ENCODE data around the gene PXMP4. TPM values are rescaled to one million over a fixed set of nuclear protein-coding genes. Genes with fewer than 3 reads are reported as not detected.

PXMP4 gene
- total RNA-seq, 2 experiments from 2014 or later, result 13.4 to 19.2 TPM

DNA sequence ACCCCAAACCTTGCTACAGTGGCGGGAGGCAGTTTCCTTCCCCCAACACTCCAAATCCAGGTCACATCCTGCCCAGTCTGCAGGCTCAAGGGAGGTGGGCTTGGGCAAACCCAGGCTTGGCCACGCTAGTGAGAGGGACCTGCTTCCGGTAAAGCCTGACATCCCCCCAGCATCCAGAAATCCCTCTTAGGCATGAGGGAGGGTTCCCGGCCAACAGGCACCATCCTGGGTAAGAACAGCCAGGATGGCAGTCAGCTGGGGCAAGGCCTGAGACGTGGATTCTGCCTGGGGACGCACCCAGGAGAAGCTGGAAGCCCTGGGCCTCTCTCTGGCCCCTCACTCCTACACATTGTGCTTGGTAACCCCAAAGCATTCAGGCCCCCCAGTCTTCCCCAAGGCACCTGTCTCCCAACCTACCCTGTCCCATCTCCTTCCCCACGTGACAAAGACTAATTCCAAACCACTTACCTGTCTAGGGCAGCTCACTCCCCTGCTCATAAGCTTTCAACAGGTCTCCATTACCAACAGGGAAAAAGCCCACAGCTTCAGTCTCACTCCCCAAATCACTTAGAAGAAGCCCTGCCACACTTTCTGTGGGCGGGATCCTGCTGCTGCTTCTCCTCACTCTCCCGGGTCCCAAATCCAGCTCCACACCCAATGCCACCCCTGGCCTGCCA lies 55.9 kb downstream of the PXMP4 start:
- Mint-ChIP-seq H3K36me3 (no peaks in the 10 kb centered on the region), H3K27me3 (no peaks in the 10 kb centered on the region), H3K27ac (peak overlapping the region; percentile 83), H3K9me3 (no peaks in the 10 kb centered on the region), H3K4me1 (peaks cover 25% of the 10 kb centered on the region), H3K4me3 (peak overlapping the region; percentile 83)
- ATAC-seq (ENCODE audit: low read depth) (no peak), DNase-seq (no peak)
- POLR2A ChIA-PET, result interaction anchor here (1.0 to 8.3 kb wide), 14 partner anchors 11 to 448 kb away, joined by 3 to 116 read pairs (median 8); partner anchors contain the start of genes CBFA2T2, CDK5RAP1, E2F1 and EIF2S2

GRCh38 chr20:33663161-33664084 lies 56.7 kb downstream of the PXMP4 start:
- DNase-seq (peak; percentile 93), ATAC-seq (ENCODE audit: low read depth) (peak; percentile 64)
- Mint-ChIP-seq H3K4me1 (peaks cover 26% of the 10 kb centered on the region), H3K9me3 (no peaks in the 10 kb centered on the region), H3K27ac (peak overlapping the region; percentile 83), H3K4me3 (peak overlapping the region; percentile 83), H3K27me3 (no peaks in the 10 kb centered on the region), H3K36me3 (peaks cover 2% of the 10 kb centered on the region)
- POLR2A ChIA-PET, result interaction anchor here (1.0 to 8.3 kb wide), 17 partner anchors 8 to 449 kb away, joined by 3 to 116 read pairs (median 7); partner anchors contain the start of genes CBFA2T2, CDK5RAP1, E2F1 and EIF2S2

DNA sequence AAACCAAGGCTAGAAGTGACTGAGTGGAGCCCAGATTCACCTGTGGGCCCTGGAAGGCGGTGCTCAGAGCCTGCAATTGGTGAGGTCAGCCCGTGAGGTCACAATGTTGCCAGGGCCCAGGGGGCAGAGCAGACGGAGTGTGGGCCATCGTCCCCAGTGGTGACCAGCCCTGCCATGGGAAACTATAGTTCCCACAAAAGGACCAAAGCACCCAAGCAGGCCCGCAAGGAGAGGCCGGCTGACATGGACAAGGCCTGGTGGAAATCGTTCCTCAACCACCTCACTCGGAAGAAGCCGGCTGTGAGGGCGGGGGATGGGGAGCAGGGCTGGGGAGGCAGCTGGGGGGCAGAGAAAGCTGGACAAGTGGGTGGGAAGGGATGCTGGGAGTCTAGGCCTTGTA lies 57.9 kb downstream of the PXMP4 start, which contains the start of gene C20orf144:
C20orf144 (plus strand) TSS at position 156 of the 400 bp plus-strand sequence; CDS start at position 175, 19 bp downstream.
- peak within 1 kb of the TSS; percentile 83 for H3K4me3 Mint-ChIP-seq

GRCh38 chr20:33660685-33661058 lies 59.4 kb downstream of the PXMP4 start:
- no peak overlapping the region for H3K27ac Mint-ChIP-seq
- no peaks in the 10 kb centered on the region for H3K9me3 Mint-ChIP-seq
- no peak for ATAC-seq (ENCODE audit: low read depth)
- POLR2A ChIA-PET, result interaction anchor here (1.3 kb wide), 1 partner anchor 171 kb away, joined by 5 read pairs; the partner anchor contains the start of gene CBFA2T2
- H3K4me1 Mint-ChIP-seq, result peaks cover 18% of the 10 kb centered on the region
- peaks cover 2% of the 10 kb centered on the region for H3K36me3 Mint-ChIP-seq
- no peak for DNase-seq
- no peaks in the 10 kb centered on the region for H3K27me3 Mint-ChIP-seq
- H3K4me3 Mint-ChIP-seq, result no peak overlapping the region

More for the DNA sequence above, 57.9 kb downstream of the PXMP4 start, which contains the start of gene C20orf144:
- POLR2A ChIA-PET, result interaction anchor here (1.5 to 2.3 kb wide), 5 partner anchors 10 to 331 kb away, joined by 4 to 11 read pairs (median 7); partner anchors contain the start of genes CDK5RAP1 and ZNF341
- ATAC-seq (ENCODE audit: low read depth) (no peak), DNase-seq (no peak)
- H3K27ac Mint-ChIP-seq, result peak within 1 kb of the TSS; percentile 79
- H3K4me1 Mint-ChIP-seq, result peaks cover 26% of the 10 kb centered on the region
- peaks cover 2% of the 10 kb centered on the region for H3K36me3 Mint-ChIP-seq
- no peaks in the 10 kb centered on the region for H3K27me3 Mint-ChIP-seq
- no peaks in the 10 kb centered on the region for H3K9me3 Mint-ChIP-seq

- Mint-ChIP-seq H3K27me3 (no peaks in the 10 kb centered on the region), H3K4me3 (no peak overlapping the region), H3K4me1 (peaks cover 15% of the 10 kb centered on the region), H3K9me3 (no peaks in the 10 kb centered on the region), H3K27ac (no peak overlapping the region), H3K36me3 (peaks cover 2% of the 10 kb centered on the region)
- ATAC-seq (ENCODE audit: low read depth), result no peak
- peak; percentile 26 for DNase-seq
- POLR2A ChIA-PET, result interaction anchor here (1.3 kb wide), 1 partner anchor 170 kb away, joined by 5 read pairs; the partner anchor contains the start of gene CBFA2T2
Measured at GRCh38 chr20:33660035-33660684, 60.0 kb downstream of the PXMP4 start.

DNA sequence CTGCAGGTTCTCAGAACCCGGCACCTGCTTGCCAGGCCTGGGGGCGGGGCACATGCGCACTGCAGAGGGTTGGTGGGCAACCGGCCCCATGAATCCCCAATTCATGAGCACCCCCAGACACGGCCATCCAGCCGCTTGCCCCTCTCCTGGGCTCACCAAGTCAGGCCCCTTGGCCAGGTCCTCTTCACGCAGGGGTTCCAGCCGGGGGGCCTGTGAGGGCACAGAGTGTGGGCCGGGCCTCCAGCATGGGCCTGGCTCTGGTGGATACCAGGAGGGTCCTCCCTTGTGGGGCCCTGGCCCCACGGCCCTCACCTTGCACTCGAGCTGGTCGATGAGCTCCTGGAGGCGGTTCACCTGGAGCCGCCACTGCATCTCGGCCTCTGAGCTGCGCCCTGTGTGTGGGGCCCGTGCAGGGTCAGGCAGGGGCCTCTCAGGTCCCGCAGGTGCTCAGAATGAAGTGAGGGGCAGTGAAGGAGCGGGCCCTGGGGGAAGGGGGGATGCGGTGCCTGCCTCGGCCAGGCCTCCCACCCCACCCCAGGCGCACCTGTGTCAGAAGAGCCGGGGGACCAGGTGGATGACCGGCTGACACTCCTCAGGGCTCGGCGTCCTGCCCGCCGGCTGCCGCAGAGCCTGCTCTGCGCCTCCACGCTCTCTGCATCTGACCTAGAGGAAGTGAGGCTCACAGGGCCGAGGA lies 60.6 kb downstream of the PXMP4 start:
- no peak overlapping the region for H3K27ac Mint-ChIP-seq
- H3K4me1 Mint-ChIP-seq, result peaks cover 9% of the 10 kb centered on the region
- POLR2A ChIA-PET, result no interaction called here
- no peak overlapping the region for H3K4me3 Mint-ChIP-seq
- no peaks in the 10 kb centered on the region for H3K27me3 Mint-ChIP-seq
- H3K36me3 Mint-ChIP-seq, result peaks cover 2% of the 10 kb centered on the region
- no peaks in the 10 kb centered on the region for H3K9me3 Mint-ChIP-seq
- DNase-seq (no peak), ATAC-seq (ENCODE audit: low read depth) (no peak)

- H3K4me3 Mint-ChIP-seq, result no peak overlapping the region
- POLR2A ChIA-PET, result no interaction called here
- H3K27me3 Mint-ChIP-seq, result no peaks in the 10 kb centered on the region
- peaks cover 7% of the 10 kb centered on the region for H3K4me1 Mint-ChIP-seq
- no peak overlapping the region for H3K27ac Mint-ChIP-seq
- no peaks in the 10 kb centered on the region for H3K9me3 Mint-ChIP-seq
- DNase-seq, result no peak
- no peak for ATAC-seq (ENCODE audit: low read depth)
- H3K36me3 Mint-ChIP-seq, result peaks cover 2% of the 10 kb centered on the region
Measured at GRCh38 chr20:33658929-33659328, 61.2 kb downstream of the PXMP4 start.

GRCh38 chr20:33658510-33658909 lies 61.6 kb downstream of the PXMP4 start:
- POLR2A ChIA-PET, result no interaction called here
- peaks cover 7% of the 10 kb centered on the region for H3K4me1 Mint-ChIP-seq
- H3K36me3 Mint-ChIP-seq, result peaks cover 2% of the 10 kb centered on the region
- H3K27me3 Mint-ChIP-seq, result no peaks in the 10 kb centered on the region
- H3K27ac Mint-ChIP-seq, result no peak overlapping the region
- ATAC-seq (ENCODE audit: low read depth) (no peak), DNase-seq (no peak)
- H3K4me3 Mint-ChIP-seq, result no peak overlapping the region
- H3K9me3 Mint-ChIP-seq, result no peaks in the 10 kb centered on the region

DNA sequence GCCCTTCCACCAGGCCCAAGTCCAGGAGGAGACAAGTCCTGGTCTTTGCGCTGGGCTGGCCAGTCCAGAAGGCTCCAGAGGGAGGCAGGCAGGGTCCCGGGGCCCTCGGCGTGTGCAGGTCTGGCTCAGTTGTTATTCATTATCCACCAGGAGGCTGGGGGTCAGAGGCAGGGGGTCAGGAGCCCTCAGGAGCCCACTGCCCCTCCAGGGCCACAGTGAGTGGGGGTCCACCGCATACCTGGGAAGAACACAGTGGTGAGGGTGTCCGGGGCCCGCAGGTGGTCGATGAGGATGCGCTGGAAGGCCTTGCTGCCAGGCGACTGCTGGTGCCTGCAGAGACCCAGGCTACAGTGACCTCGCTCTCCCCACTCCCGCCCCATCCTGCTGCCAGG lies 62.4 kb downstream of the PXMP4 start:
- H3K4me1 Mint-ChIP-seq, result peaks cover 5% of the 10 kb centered on the region
- H3K36me3 Mint-ChIP-seq, result peaks cover 2% of the 10 kb centered on the region
- H3K9me3 Mint-ChIP-seq, result no peaks in the 10 kb centered on the region
- ATAC-seq (ENCODE audit: low read depth) (no peak), DNase-seq (no peak)
- H3K27ac Mint-ChIP-seq, result no peak overlapping the region
- POLR2A ChIA-PET, result no interaction called here
- H3K4me3 Mint-ChIP-seq, result no peak overlapping the region
- H3K27me3 Mint-ChIP-seq, result no peaks in the 10 kb centered on the region

GRCh38 chr20:33656783-33657703 lies 63.1 kb downstream of the PXMP4 start:
- no peaks in the 10 kb centered on the region for H3K9me3 Mint-ChIP-seq
- ATAC-seq (ENCODE audit: low read depth), result no peak
- POLR2A ChIA-PET, result interaction anchor here (1.4 kb wide), 1 partner anchor 9 kb away, joined by 3 read pairs; the partner anchor contains the start of gene ACTL10
- no peaks in the 10 kb centered on the region for H3K27me3 Mint-ChIP-seq
- H3K36me3 Mint-ChIP-seq, result peaks cover 2% of the 10 kb centered on the region
- peak; percentile 27 for DNase-seq
- no peak overlapping the region for H3K27ac Mint-ChIP-seq
- no peak overlapping the region for H3K4me3 Mint-ChIP-seq
- H3K4me1 Mint-ChIP-seq, result peaks cover 1% of the 10 kb centered on the region

DNA sequence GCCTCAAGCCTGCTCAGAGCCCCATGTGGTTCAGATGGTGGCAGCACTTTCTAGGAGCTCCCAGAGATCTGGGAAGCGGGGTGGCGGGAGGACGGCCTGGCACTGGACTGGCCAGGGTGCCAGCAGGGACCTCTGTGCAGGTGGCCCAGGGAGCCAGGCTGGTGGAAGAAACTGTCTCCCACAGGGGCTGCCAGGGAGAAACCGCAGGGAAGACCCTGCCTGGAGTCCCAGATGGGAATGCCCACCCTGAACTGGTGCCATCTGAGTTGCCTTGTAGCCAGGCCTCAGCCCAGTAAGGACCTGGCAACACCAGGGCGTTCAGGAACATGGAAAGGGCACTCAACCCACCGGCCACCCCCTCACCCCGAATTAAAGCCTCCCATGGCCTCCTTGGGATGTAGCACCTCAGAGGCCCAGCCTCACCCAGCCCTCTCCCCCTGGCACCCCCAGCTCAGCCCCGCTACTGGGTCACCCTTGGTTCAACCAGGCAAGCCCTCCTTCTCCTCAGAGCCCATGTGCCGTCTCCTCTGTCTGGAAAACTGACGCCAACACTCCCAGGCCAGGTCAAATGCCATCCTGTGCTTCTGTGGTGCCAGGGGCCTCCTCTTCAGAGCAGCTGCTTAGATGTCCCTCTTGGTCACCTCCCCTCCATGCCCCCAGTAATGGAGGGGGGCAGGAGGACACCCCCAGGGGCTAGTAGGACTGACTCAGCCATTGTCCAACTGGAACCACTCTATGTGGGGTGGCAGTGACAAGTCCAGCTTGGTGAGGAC lies 63.9 kb downstream of the PXMP4 start:
- Mint-ChIP-seq H3K9me3 (no peaks in the 10 kb centered on the region), H3K4me1 (peaks cover 1% of the 10 kb centered on the region), H3K27me3 (no peaks in the 10 kb centered on the region), H3K4me3 (no peak overlapping the region), H3K36me3 (peaks cover 2% of the 10 kb centered on the region), H3K27ac (no peak overlapping the region)
- DNase-seq, result peak; percentile 24
- no peak for ATAC-seq (ENCODE audit: low read depth)
- POLR2A ChIA-PET, result interaction anchor here (1.4 kb wide), 1 partner anchor 10 kb away, joined by 3 read pairs; the partner anchor contains the start of gene ACTL10
